CD4-positive, alpha-beta T cell (primary cell): ENCODE data around the gene POLQ. TPM values are rescaled to one million over a fixed set of nuclear protein-coding genes. Genes with fewer than 3 reads are reported as not detected.
"Not testable (repeated sequence)": the region's sequence is repeated elsewhere in the genome, so short reads cannot be mapped to it uniquely, and the experiment has no call there.

Experiments used
- ATAC-seq: fragments of 200-7000 bp; cut with Tn5 transposase; one replicate; pipeline ENCODE4 v1.10.0; 2022; ENCODE audit warnings: mild to moderate bottlenecking; ENCODE audit not compliant: poor library complexity
- CTCF ChIA-PET: fragments of 350-600 bp; sonication (Branson Sonifier 250); formaldehyde crosslinking; loops from one replicate; lab custom pipeline; 2021; ENCODE audit warnings: antibody characterized with exemption, inconsistent platforms; lab: Charles Lee
- POLR2A ChIA-PET: fragments of 350-600 bp; sonication (Branson Sonifier 250); formaldehyde crosslinking; loops from one replicate; lab custom pipeline; 2021; ENCODE audit warnings: antibody characterized with exemption, inconsistent platforms; lab: Charles Lee
- DNase-seq, 14 experiments: peaks; one replicate each; pipeline ENCODE4 v3.0.0-alpha.2; 2013 to 2020; ENCODE audit warnings: mixed read lengths in 2 of 14
- H3K27ac ChIP-seq, 2 donors: one replicate each; pipeline versions ENCODE4 v1.5.1 to v1.7.0; 2013; ENCODE audit warnings: low read length in 2 of 2, low read depth in 1 of 2, mild to moderate bottlenecking in 1 of 2
- H3K27me3 ChIP-seq, 2 experiments: 1 replicate in 1 of 2; 2 replicates in 1 of 2; pipeline versions ENCODE4 v1.6.1 to v1.7.0; 2013; ENCODE audit warnings: low read length in 2 of 2, control low read depth in 1 of 2, mild to moderate bottlenecking in 1 of 2, moderate library complexity in 1 of 2; ENCODE audit not compliant: insufficient read depth in 2 of 2, control insufficient read depth in 1 of 2
- H3K36me3 ChIP-seq: one replicate; pipeline ENCODE4 v1.6.1; 2013; ENCODE audit warnings: low read length, control low read depth; ENCODE audit not compliant: insufficient read depth
- H3K4me1 ChIP-seq: one replicate; pipeline ENCODE4 v1.6.1; 2013; ENCODE audit warnings: low read length, control low read depth; ENCODE audit not compliant: insufficient read depth
- H3K4me3 ChIP-seq: one replicate; pipeline ENCODE4 v1.5.1; 2013; ENCODE audit warnings: mild to moderate bottlenecking, low read length, moderate library complexity
- H3K9me3 ChIP-seq, 2 experiments: 1 replicate in 1 of 2; 2 replicates in 1 of 2; pipeline versions ENCODE4 v1.6.1 to v1.7.0; 2013; ENCODE audit warnings: low read length in 2 of 2, mild to moderate bottlenecking in 2 of 2, control low read depth in 1 of 2, moderate library complexity in 1 of 2; ENCODE audit not compliant: control insufficient read depth in 1 of 2, insufficient read depth in 1 of 2
- H3K27ac Mint-ChIP-seq: one replicate; pipeline ENCODE4 v1.8.0; 2020; ENCODE audit warnings: mixed read lengths
- H3K27me3 Mint-ChIP-seq: one replicate; pipeline ENCODE4 v1.8.0; 2021; ENCODE audit warnings: mixed read lengths
- H3K36me3 Mint-ChIP-seq: one replicate; pipeline ENCODE4 v1.8.0; 2021; ENCODE audit warnings: low read depth, mixed read lengths
- H3K4me1 Mint-ChIP-seq: one replicate; pipeline ENCODE4 v1.8.0; 2021; ENCODE audit warnings: low read depth, mixed read lengths
- H3K4me3 Mint-ChIP-seq: one replicate; pipeline ENCODE4 v1.8.0; 2020; ENCODE audit warnings: mild to moderate bottlenecking, mixed read lengths
- H3K9me3 Mint-ChIP-seq: one replicate; pipeline ENCODE4 v1.8.0; 2020; ENCODE audit warnings: mixed read lengths
- CTCF ChIP-seq: fragments of 200-600 bp; IDR thresholded peaks from one replicate; pipeline ENCODE4 v1.8.0; 2022; ENCODE audit warnings: antibody characterized with exemption, mild to moderate bottlenecking
- intact Hi-C, 2 experiments: fragments of 100-400 bp; cut with DNase I in 1 of 2; cut with micrococcal nuclease in 1 of 2; formaldehyde crosslinking; loops; one replicate each; pipeline versions ENCODE4 v1.15.1 to v1.9.0; 2023 to 2025; cut with DNase I, micrococcal nuclease
- polyA plus RNA-seq, 2 donors: library from polyadenylated mRNA; unstranded; fragments of 120-200 nt; gene quantifications; one replicate each; pipeline ENCODE4 v1.2.1, GENCODE V29; 2013
- total RNA-seq, 174 experiments: library from RNA in 2 of 174; stranded (reverse) in 2 of 174; gene quantifications; one replicate each; pipeline ENCODE4 v1.2.3 and lab custom pipeline; 2021 to 2026

POLQ gene
- total RNA-seq, result under 1 TPM; 0.17 to 0.30 TPM
- 0.45 TPM for polyA plus RNA-seq (2013, experiment 1 of 2)
- polyA plus RNA-seq (2013, experiment 2 of 2), result 0.78 TPM
- total RNA-seq (lab: John Stamatoyannopoulos, UW), result 0 to 105 (median 1.6) reads per million in 172 experiments

DNA sequence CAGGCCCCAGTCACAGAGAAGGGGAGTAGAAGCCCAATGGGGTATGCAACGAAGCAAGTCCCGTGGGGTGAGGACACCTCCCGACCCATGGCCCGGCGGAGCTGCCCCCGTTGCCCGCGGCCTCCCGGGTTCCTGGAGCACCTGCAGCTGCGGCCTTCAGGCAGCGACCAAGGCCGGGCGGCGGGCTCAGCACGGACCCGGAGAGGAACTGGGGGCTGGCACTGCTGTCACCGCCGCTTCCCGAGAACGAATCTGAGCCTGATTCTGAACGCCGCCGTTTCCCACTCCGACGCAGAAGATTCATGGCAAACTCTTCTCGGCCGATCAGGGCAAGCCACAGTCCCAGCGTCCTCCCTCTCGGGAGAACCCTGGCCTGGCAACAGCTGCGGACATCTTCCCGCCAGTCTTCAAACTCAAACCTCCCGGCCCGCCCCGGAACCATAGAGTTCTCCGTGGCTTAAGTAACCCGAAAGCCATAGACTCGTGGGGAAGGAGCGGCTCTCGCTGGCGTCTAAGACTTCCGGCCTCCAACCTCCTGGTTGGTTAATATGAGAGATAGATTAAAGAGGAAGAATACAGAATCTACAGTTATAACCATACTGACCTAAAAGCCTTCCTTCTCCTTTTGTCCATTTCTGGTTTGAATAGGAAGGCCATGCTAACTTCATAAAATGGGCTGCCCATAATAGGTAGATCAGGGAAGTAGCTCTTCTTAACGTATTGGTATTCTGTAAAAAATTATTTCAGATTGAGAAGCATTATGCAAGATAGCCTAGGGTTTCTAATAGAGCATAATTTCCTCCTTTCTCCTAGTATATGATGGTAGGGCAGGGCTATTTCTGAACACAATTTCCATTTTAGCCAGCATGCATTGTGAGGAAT is at the start of gene POLQ:
POLQ (minus strand) TSS at position 415 of the 882 bp plus-strand sequence; CDS start at position 304, 111 bp downstream.
- CTCF ChIA-PET, result interaction anchor here (0.7 to 1.7 kb wide), 5 partner anchors 8 to 839 kb away, joined by 3 to 7 read pairs (median 4); partner anchors contain the start of genes FAM162A and HCLS1
- intact Hi-C loops, result loop anchor here (1.0 to 10.0 kb wide), 23 partner anchors 116 to 1941 kb away; partner anchors contain the start of genes DTX3L (in 2 of the 2), FAM162A (in 2 of the 2), HCLS1 (in 2 of the 2) and PARP9 (in 2 of the 2)

DNA sequence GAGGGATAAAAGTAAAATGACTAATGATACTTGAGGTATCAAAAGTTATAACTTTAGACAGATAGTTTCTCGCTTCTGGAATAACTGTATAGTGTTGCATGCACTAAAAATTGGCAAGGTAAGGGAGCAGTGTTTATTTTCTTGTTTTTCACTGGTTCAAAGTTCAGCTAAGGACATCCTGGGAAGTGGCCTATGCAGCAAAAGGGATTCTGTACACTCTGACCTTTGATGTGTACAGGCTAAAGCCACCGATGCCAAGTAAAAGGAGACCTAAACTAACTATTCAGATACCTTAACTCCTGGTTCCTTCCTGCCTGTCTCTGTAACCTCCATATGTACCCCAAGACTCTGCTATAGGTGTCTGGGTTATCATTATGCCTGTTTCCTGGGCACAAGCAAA is 49.1 kb upstream of the POLQ start:
- H3K27ac ChIP-seq, result no peak overlapping the region
- ChIA-PET POLR2A (no interaction called here), CTCF (no interaction called here)
- no peak for ATAC-seq
- no peak for DNase-seq
- intact Hi-C loops, result no loop called here
- Mint-ChIP-seq H3K4me1 (no peaks in the 10 kb centered on the region), H3K9me3 (no peaks in the 10 kb centered on the region), H3K27ac (no peak overlapping the region), H3K27me3 (no peaks in the 10 kb centered on the region), H3K36me3 (no peaks in the 10 kb centered on the region), H3K4me3 (no peak overlapping the region)
- H3K9me3 ChIP-seq, result no peaks in the 10 kb centered on the region
- no peaks in the 10 kb centered on the region for H3K36me3 ChIP-seq
- H3K4me1 ChIP-seq, result no peaks in the 10 kb centered on the region
- no peak for TF ChIP-seq CTCF
- no peak overlapping the region for H3K4me3 ChIP-seq
- no peaks in the 10 kb centered on the region for H3K27me3 ChIP-seq

More for the DNA sequence above, at the start of gene POLQ:
- POLR2A ChIA-PET, result interaction anchor here (0.6 to 2.1 kb wide), 10 partner anchors 14 to 1656 kb away, joined by 3 to 10 read pairs (median 3); partner anchors contain the start of genes FAM162A, HCLS1, PARP14 and SEC22A
- Histone ChIP-seq H3K27me3 (no peaks in the 10 kb centered on the region), H3K9me3 (no peaks in the 10 kb centered on the region), H3K4me3 (peak within 1 kb of the TSS; percentile 66), H3K4me1 (peaks cover 8% of the 10 kb centered on the region), H3K27ac (peak within 1 kb of the TSS; percentile 49 to 59), H3K36me3 (no peaks in the 10 kb centered on the region)
- TF ChIP-seq CTCF, result no peak
- peak within 1 kb of the TSS; percentile 85 for H3K4me3 Mint-ChIP-seq
- peak; percentile 76 to 94 (median 84) for DNase-seq
- H3K4me1 Mint-ChIP-seq, result peaks cover 14% of the 10 kb centered on the region
- H3K27ac Mint-ChIP-seq, result peak within 1 kb of the TSS; percentile 82
- peaks cover 4% of the 10 kb centered on the region for H3K36me3 Mint-ChIP-seq
- ATAC-seq, result peak; percentile 99
- no peaks in the 10 kb centered on the region for H3K27me3 Mint-ChIP-seq
- no peaks in the 10 kb centered on the region for H3K9me3 Mint-ChIP-seq

DNA sequence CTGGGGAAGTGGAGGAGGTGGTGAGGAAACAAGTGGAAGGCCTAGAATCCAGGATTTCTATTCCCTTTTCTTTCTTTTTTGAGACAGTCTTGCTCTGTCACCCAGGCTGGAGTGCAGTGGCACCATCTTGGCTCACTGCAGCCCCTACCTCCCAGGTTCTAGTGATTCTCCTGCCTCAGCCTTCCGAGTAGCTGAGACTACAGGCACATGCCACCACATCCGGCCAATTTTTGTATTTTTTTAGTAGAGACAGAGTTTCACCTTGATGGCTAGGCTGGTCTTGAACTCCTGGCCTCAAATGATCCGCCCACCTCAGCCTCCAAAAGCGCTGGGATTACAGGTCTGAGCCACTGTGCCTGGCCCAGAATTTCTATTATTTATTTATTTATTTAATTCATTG is 48.0 kb upstream of the POLQ start:
- H3K27ac Mint-ChIP-seq, intact Hi-C loops, H3K27me3 ChIP-seq, H3K4me1 Mint-ChIP-seq, H3K4me3 Mint-ChIP-seq, CTCF ChIA-PET, H3K36me3 Mint-ChIP-seq, ATAC-seq, H3K9me3 Mint-ChIP-seq, DNase-seq, H3K4me3 ChIP-seq, H3K27ac ChIP-seq, POLR2A ChIA-PET, H3K9me3 ChIP-seq, H3K36me3 ChIP-seq, H3K27me3 Mint-ChIP-seq, H3K4me1 ChIP-seq: not testable (repeated sequence)
